Fibroblast of lung (primary cell): Measurements from ENCODE around the gene POU4F3. TPM values are rescaled to one million over a fixed set of nuclear protein-coding genes. Genes with fewer than 3 reads are reported as not detected.
"Not testable (repeated sequence)": the region's sequence is repeated elsewhere in the genome, so short reads cannot be mapped to it uniquely, and the experiment has no call there.

Experiments
- DNase-seq, 2 donors: peaks; one replicate each; pipeline versions ENCODE4 v3.0.0 to v3.0.0-alpha.2; 2010; ENCODE audit warnings: low read depth in 2 of 2
- H2AFZ ChIP-seq: 2 replicates; pipeline ENCODE4 v1.5.1; 2012; ENCODE audit warnings: low read length, control low read depth, inconsistent platforms
- H3K27ac ChIP-seq: 2 replicates; pipeline ENCODE4 v1.5.1; 2011; ENCODE audit warnings: low read length, control low read depth; ENCODE audit not compliant: insufficient read depth
- H3K27me3 ChIP-seq: 2 replicates; pipeline ENCODE4 v1.5.1; 2011; ENCODE audit warnings: mild to moderate bottlenecking, low read length; ENCODE audit not compliant: control insufficient read depth, insufficient read depth
- H3K36me3 ChIP-seq: 2 replicates; pipeline ENCODE4 v1.5.1; 2011; ENCODE audit warnings: low read length; ENCODE audit not compliant: control insufficient read depth, insufficient read depth
- H3K4me1 ChIP-seq: 2 replicates; pipeline ENCODE4 v1.5.1; 2011; ENCODE audit warnings: low read length; ENCODE audit not compliant: control insufficient read depth, insufficient read depth; ENCODE audit errors: extremely low read depth
- H3K4me2 ChIP-seq: 2 replicates; pipeline ENCODE4 v1.5.1; 2011; ENCODE audit warnings: low read length, control low read depth; ENCODE audit not compliant: insufficient read depth; ENCODE audit errors: extremely low read depth
- H3K4me3 ChIP-seq, 4 experiments: fragments of 200-600 bp in 1 of 4; sonication (generic) in 1 of 4; replicated peaks in 1 of 4; 2 replicates each; pipeline ENCODE4 v1.5.1; 2011 to 2016; ENCODE audit warnings: low read length in 4 of 4, low read depth in 3 of 4, mild to moderate bottlenecking in 3 of 4, control low read depth in 2 of 4, inconsistent platforms in 1 of 4, mixed read lengths in 1 of 4; ENCODE audit not compliant: insufficient read depth in 1 of 4; ENCODE audit errors: control extremely low read depth in 1 of 4
- H3K79me2 ChIP-seq: 2 replicates; pipeline ENCODE4 v1.5.1; 2012; ENCODE audit warnings: mild to moderate bottlenecking, low read length, inconsistent platforms; ENCODE audit not compliant: control insufficient read depth, insufficient read depth
- H3K9ac ChIP-seq: 2 replicates; pipeline ENCODE4 v1.5.1; 2011; ENCODE audit warnings: mild to moderate bottlenecking, low read length, control low read depth; ENCODE audit not compliant: insufficient read depth
- H3K9me3 ChIP-seq: 2 replicates; pipeline ENCODE4 v1.5.1; 2012; ENCODE audit warnings: low read depth, low read length; ENCODE audit not compliant: control insufficient read depth, insufficient read depth
- H4K20me1 ChIP-seq: 2 replicates; pipeline ENCODE4 v1.5.1; 2011; ENCODE audit warnings: low read length; ENCODE audit not compliant: control insufficient read depth, insufficient read depth; ENCODE audit errors: extremely low read depth
- EZH2 ChIP-seq: IDR thresholded peaks from 2 replicates; pipeline ENCODE4 v1.5.1; 2012; ENCODE audit warnings: low read length, control low read depth, mild to moderate bottlenecking; ENCODE audit errors: missing control alignments
- polyA plus RNA-seq, 2 donors: library from polyadenylated mRNA; depleted of rRNA in 1 of 2; stranded (reverse) in 1 of 2; unstranded in 1 of 2; fragments of >200 nt; gene quantifications; 2 replicates each; pipeline ENCODE4 v1.2.1, GENCODE V29; 2011 to 2012; ENCODE audit warnings: missing spikeins in 1 of 2
- total RNA-seq: library from RNA; depleted of rRNA; stranded (reverse); fragments of >200 nt; gene quantifications from 2 replicates; pipeline ENCODE4 v1.2.1, GENCODE V29; 2014
- TF ChIP-seq, protein P1 (sequence below), 2 donors: IDR thresholded peaks in 1 of 2; conservative IDR thresholded peaks in 1 of 2; 1 replicate in 1 of 2; 2 replicates in 1 of 2; pipeline ENCODE4 v1.5.1; 2011 to 2012; ENCODE audit warnings: low read length in 2 of 2, control low read depth in 1 of 2, inconsistent platforms in 1 of 2, low read depth in 1 of 2, mild to moderate bottlenecking in 1 of 2

The POU4F3 gene
- total and polyA plus RNA-seq, 2 donors (not counting 1 experiment from before 2014, with no cell fraction given): not detected

DNA sequence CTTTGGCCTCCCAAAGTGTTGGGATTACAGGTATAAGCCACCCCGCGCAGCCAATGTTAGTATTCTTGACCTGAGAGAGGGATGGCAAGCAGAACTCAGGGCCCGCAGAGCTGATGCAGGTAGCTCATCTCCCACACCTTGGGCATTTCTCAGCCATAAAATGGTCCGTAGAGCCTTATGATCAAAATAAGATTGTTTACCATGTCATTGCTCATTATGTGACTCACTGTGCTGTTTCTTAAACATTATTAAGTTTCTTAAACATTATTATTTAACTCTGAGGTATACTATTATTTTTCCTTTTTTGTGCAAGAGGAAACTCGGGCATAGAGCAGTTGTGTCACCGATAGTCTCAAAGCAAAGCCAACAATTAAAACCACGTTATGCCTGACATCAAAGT lies 42.4 kb upstream of the POU4F3 start:
- Histone ChIP-seq H2AFZ (no peak overlapping the region), H3K4me2 (no peak overlapping the region), H3K4me3 (no peak overlapping the region), H4K20me1 (no peaks in the 10 kb centered on the region), H3K4me1 (no peaks in the 10 kb centered on the region), H3K27ac (no peak overlapping the region), H3K36me3 (no peaks in the 10 kb centered on the region), H3K79me2 (no peaks in the 10 kb centered on the region), H3K9me3 (no peaks in the 10 kb centered on the region), H3K9ac (no peak overlapping the region), H3K27me3 (no peaks in the 10 kb centered on the region)
- DNase-seq: no peak
- no peak for TF ChIP-seq EZH2

DNA sequence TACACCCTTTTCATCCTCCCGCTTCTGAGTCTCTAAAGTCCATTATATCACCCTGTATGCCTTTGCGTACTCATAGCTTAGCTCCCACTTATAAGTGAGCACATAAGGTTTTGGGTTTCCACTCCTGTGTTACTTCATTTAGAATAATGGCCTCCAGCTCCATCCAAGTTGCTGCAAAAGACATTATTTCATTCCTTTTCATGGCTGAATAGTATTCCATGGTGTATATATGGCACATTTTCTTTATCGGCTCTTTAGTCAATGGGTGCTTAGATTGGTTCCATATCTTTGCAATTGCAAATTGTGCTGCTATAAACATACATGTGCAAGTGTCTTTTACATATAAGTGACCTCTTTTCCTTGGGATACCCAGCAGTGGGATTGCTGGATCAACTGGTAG lies 39.7 kb upstream of the POU4F3 start:
- not testable (repeated sequence) for H3K4me2 ChIP-seq, H3K27me3 ChIP-seq, H4K20me1 ChIP-seq, H3K4me1 ChIP-seq, H2AFZ ChIP-seq, H3K9ac ChIP-seq, H3K4me3 ChIP-seq, H3K9me3 ChIP-seq, DNase-seq, H3K27ac ChIP-seq, H3K36me3 ChIP-seq, H3K79me2 ChIP-seq

DNA sequence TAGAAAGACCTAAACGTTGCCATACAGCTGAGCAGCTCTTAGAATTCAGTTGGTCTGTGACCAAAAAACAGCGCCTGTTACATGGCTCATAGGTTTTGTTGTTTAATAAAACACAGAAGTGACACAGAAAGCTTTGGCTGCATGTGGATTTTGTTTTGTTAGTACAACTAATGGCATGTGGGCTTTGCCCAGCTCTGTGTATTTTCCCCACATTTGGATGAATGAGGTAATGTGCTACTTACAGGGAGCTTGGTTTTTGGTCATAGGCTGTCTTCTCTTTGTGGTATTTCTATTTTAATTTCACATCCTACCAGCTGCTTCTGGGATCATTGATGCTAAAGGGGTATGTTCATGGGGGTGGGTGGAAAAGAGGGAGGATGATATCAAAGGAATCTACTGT lies 37.0 kb upstream of the POU4F3 start:
- Histone ChIP-seq H3K9ac (no peak overlapping the region), H3K79me2 (no peaks in the 10 kb centered on the region), H4K20me1 (no peaks in the 10 kb centered on the region), H3K36me3 (no peaks in the 10 kb centered on the region), H2AFZ (no peak overlapping the region), H3K27ac (no peak overlapping the region), H3K4me1 (no peaks in the 10 kb centered on the region), H3K4me3 (no peak overlapping the region), H3K9me3 (no peaks in the 10 kb centered on the region), H3K27me3 (no peaks in the 10 kb centered on the region), H3K4me2 (no peak overlapping the region)
- TF ChIP-seq, protein P1, sequence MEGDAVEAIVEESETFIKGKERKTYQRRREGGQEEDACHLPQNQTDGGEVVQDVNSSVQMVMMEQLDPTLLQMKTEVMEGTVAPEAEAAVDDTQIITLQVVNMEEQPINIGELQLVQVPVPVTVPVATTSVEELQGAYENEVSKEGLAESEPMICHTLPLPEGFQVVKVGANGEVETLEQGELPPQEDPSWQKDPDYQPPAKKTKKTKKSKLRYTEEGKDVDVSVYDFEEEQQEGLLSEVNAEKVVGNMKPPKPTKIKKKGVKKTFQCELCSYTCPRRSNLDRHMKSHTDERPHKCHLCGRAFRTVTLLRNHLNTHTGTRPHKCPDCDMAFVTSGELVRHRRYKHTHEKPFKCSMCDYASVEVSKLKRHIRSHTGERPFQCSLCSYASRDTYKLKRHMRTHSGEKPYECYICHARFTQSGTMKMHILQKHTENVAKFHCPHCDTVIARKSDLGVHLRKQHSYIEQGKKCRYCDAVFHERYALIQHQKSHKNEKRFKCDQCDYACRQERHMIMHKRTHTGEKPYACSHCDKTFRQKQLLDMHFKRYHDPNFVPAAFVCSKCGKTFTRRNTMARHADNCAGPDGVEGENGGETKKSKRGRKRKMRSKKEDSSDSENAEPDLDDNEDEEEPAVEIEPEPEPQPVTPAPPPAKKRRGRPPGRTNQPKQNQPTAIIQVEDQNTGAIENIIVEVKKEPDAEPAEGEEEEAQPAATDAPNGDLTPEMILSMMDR (conservative IDR thresholded peaks at IDR 0.05 in 1 of 2, IDR thresholded peaks at IDR 0.05 in 1 of 2; ENCODE audit: low read depth in 1 of 2, low read length in 2 of 2): no peak
- no peak for TF ChIP-seq EZH2
- peak in 1 of 2 donors; percentile 19 for DNase-seq

DNA sequence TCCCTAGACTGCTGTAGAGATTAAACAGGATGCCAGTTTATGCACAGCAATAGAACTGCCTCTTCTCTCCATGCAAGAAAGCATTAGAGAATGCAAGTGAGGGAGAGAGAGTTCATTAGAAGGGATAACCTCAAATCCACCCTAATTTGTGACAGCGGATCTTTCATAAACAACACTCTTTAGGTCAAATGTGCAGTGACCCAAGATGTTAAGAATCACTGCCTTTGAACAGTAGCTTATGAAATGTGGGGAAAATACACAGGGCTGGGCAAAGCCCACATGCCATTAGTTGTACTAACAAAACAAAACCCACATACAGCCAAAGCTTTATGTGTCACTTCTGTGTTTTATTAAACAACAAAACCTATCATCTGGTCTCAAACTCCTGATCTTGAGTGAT lies 36.2 kb upstream of the POU4F3 start:
- Histone ChIP-seq H3K4me3 (no peak overlapping the region), H2AFZ (no peak overlapping the region), H3K4me1 (no peaks in the 10 kb centered on the region), H3K27ac (no peak overlapping the region), H3K9ac (no peak overlapping the region), H4K20me1 (no peaks in the 10 kb centered on the region), H3K36me3 (no peaks in the 10 kb centered on the region), H3K27me3 (peaks cover under 1% of the 10 kb centered on the region), H3K4me2 (no peak overlapping the region), H3K9me3 (no peaks in the 10 kb centered on the region), H3K79me2 (no peaks in the 10 kb centered on the region)
- DNase-seq: no peak
- no peak for TF ChIP-seq EZH2
- TF ChIP-seq, protein P1 (conservative IDR thresholded peaks at IDR 0.05 in 1 of 2, IDR thresholded peaks at IDR 0.05 in 1 of 2; ENCODE audit: low read depth in 1 of 2, low read length in 2 of 2): no peak
